Measurements from ENCODE around the gene CLN3. TPM values are rescaled to one million over a fixed set of nuclear protein-coding genes. Genes with fewer than 3 reads are reported as not detected.

CLN3 gene
- total and polyA plus RNA-seq, 2 of the 13 experiments (the other 11 are each of a cell fraction or from before 2014, with no cell fraction given): 23.4 to 46.8 TPM

DNA sequence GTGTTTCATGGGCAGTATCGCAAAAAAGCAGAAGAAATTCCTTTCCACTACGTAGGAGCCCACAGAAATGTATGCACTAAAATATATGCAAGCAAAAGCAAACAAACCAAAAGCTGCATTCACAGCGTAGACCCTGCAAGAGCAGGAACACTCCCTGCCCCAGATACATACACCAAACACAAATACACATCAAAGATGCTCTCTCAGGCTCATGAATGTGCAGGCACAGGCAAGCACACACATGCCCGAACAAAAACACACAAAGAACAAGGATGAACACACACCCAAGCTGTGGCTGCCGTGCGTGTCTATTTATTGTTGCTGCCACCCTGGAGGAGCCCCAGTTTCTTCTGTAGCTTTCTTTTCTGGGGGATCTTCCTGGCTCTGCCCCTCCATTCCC, 45.2 kb upstream of the CLN3 start:
- ChIA-PET POLR2A (interaction anchor here (0.7 kb wide), 1 partner anchor 72 kb away, joined by 3 read pairs; the partner anchor contains the start of gene SULT1A1), CTCF (ENCODE audit: low intra/inter-chr PET ratio, low total read pairs) (no interaction called here)
- WGBS (ENCODE audit: low lambda C conversion rate): 51% methylated on average over 6 of the region's 6 CpGs
- Histone ChIP-seq H3K4me1 (ENCODE audit: insufficient read depth, low read length) (peaks cover 74% of the 10 kb centered on the region), H3K36me3 (replicated peaks in 1 of 2; ENCODE audit: control insufficient read depth in 1 of 2, insufficient read depth in 2 of 2, low read length in 2 of 2) (peaks cover 0 to 3% of the 10 kb centered on the region in 2 experiments; a peak in 1 of 5 replicates), H3K9me3 (ENCODE audit: low read length) (no peaks in the 10 kb centered on the region), H4K20me1 (ENCODE audit: insufficient read depth, low read length) (no peaks in the 10 kb centered on the region), H3K27ac (ENCODE audit: extremely low read length, insufficient read depth, low read length) (peak overlapping the region; percentile 30), H3K27me3 (ENCODE audit: control insufficient read depth in 1 of 2, insufficient read depth in 2 of 2, low read length in 2 of 2) (no peaks in the 10 kb centered on the region), H2AFZ (ENCODE audit: low read length) (no peak overlapping the region), H3K79me2 (ENCODE audit: insufficient read depth, low read length) (peaks cover 12% of the 10 kb centered on the region), H3K9ac (ENCODE audit: insufficient read depth, low read depth, low read length) (peak overlapping the region; percentile 78), H3K4me3 (replicated peaks in 1 of 3; ENCODE audit: insufficient read depth in 1 of 3, low read depth in 2 of 3, low read length in 3 of 3) (peak overlapping the region; percentile 60 to 76 (median 62); a peak in 5 of 6 replicates), H3K4me2 (ENCODE audit: low read depth, low read length) (peak overlapping the region; percentile 98)
- TF ChIP-seq ZFP90 (CRISPR knock-in tag; IDR thresholded peaks at IDR 0.05; ENCODE audit: borderline replicate concordance) (0 out of 2 replicates have a peak, but pooled peaks have one; percentile 31), FOXA1 (IDR thresholded peaks at IDR 0.05) (no peak), FOXA1 (CRISPR knock-in tag; IDR thresholded peaks at IDR 0.05) (peak; percentile 5; the same call in 1 of the 2 replicates), BRD4 (CRISPR knock-in tag; IDR thresholded peaks at IDR 0.05) (0 out of 2 replicates have a peak, but pooled peaks have one; percentile 41), HMG20B (CRISPR knock-in tag; conservative IDR thresholded peaks at IDR 0.05) (no peak), KLF9 (CRISPR knock-in tag; IDR thresholded peaks at IDR 0.05; ENCODE audit: low read depth) (no peak), HDAC6 (IDR thresholded peaks at IDR 0.05; ENCODE audit: low read depth, low read length) (no peak)
- TF ChIP-seq, protein P1, sequence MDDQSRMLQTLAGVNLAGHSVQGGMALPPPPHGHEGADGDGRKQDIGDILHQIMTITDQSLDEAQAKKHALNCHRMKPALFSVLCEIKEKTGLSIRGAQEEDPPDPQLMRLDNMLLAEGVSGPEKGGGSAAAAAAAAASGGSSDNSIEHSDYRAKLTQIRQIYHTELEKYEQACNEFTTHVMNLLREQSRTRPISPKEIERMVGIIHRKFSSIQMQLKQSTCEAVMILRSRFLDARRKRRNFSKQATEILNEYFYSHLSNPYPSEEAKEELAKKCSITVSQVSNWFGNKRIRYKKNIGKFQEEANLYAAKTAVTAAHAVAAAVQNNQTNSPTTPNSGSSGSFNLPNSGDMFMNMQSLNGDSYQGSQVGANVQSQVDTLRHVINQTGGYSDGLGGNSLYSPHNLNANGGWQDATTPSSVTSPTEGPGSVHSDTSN (CRISPR knock-in tag; IDR thresholded peaks at IDR 0.05; ENCODE audit: borderline replicate concordance): no peak
- TF ChIP-seq, protein P2, sequence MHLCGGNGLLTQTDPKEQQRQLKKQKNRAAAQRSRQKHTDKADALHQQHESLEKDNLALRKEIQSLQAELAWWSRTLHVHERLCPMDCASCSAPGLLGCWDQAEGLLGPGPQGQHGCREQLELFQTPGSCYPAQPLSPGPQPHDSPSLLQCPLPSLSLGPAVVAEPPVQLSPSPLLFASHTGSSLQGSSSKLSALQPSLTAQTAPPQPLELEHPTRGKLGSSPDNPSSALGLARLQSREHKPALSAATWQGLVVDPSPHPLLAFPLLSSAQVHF (CRISPR knock-in tag; IDR thresholded peaks at IDR 0.05): no peak
- in situ Hi-C loops (cut with HindIII; ENCODE audit: extremely low pct_ligation_motif_present, low pct_unique_long_range_greater_than_20kb): no loop called here
- BruUV-seq (replicated peaks): no TSS peak
- ATAC-seq (no peak), DNase-seq (ENCODE audit: low spot score) (peak; percentile 35), FAIRE-seq (no peak)
- intact Hi-C loops (cut with micrococcal nuclease; ENCODE audit: unreplicated experiment): no loop called here

All from HepG2 (cell line).